Measurements from ENCODE around the gene NEB.

DNA sequence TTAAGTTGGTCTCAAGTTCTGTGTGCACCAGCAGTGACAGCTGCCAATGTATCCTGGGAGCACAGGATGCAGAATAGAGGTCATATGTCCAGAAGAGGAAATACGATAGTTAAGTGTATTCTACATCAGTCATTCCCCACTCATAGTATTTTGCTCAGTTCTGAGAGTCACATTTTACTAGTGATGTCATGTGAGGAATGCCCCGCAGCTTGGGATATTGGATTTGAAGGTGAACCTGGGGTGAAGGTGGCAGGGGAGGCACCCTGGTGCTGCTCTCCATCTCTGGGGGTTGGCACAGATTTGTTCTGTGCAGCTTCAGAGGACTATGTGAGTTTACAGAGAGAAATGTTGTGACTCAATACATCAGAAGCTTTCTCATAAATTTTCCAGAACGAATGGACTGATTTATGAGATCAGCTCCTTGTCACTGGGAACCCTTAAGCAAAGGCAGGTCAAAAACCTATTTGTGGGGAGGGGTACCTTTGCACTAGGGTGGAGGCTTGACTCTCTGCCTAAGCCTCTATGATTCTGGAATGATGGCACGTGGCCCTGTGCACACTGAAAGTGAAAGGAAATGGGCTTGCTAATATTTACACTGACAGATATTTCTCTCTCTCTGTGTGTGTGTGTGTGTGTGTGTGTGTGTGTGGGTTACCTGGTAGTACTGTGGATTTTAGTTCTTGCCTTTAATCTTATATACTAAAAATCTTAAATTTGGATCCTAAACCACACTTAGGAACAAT, 95.9 kb downstream of the NEB start:
- TF ChIP-seq CTCF (IDR thresholded peaks at IDR 0.05) (no peak), MAX (IDR thresholded peaks at IDR 0.05) (no peak), CEBPB (IDR thresholded peaks at IDR 0.05) (no peak), ELK1 (IDR thresholded peaks at IDR 0.05; ENCODE audit: low read depth, low read length) (no peak), KDM1A (IDR thresholded peaks at IDR 0.05; ENCODE audit: low read depth) (no peak), SMC3 (IDR thresholded peaks at IDR 0.05) (no peak), RCOR1 (IDR thresholded peaks at IDR 0.05; ENCODE audit: low read depth, low read length) (no peak), REST (IDR thresholded peaks at IDR 0.05) (no peak), JUN (IDR thresholded peaks at IDR 0.05) (no peak), POLR2A (IDR thresholded peaks at IDR 0.05; ENCODE audit: low read length) (no peak), NR3C1 (IDR thresholded peaks at IDR 0.05) (no peak), SREBF2 (IDR thresholded peaks at IDR 0.05) (no peak), HOXA7 (CRISPR knock-in tag; IDR thresholded peaks at IDR 0.05) (no peak), RAD21 (conservative IDR thresholded peaks at IDR 0.05 in 1 of 2, IDR thresholded peaks at IDR 0.05 in 1 of 2) (no peak)
